Pancreas (tissue), 10 donors: ENCODE results near the gene SLCO6A1. TPM values are rescaled to one million over a fixed set of nuclear protein-coding genes. Genes with fewer than 3 reads are reported as not detected.
"Not testable (repeated sequence)": the region's sequence is repeated elsewhere in the genome, so short reads cannot be mapped to it uniquely, and the experiment has no call there.

ENCODE experiments used
- ATAC-seq, 4 donors: fragments of 200-7000 bp; cut with Tn5 transposase; one replicate each; pipeline versions ENCODE4 v1.8.0 to v1.9.1; 2020; ENCODE audit warnings: mild to moderate bottlenecking in 4 of 4, moderate library complexity in 4 of 4
- DNase-seq, 6 donors: peaks; one replicate each; pipeline ENCODE4 v3.0.0-alpha.2; 2020
- FAIRE-seq: peaks from 2 replicates; lab custom pipeline; 2012; peaks lifted over from hg19 to GRCh38; lab: Jason Lieb, UNC
- H3K27ac ChIP-seq, 4 donors: fragments of 200-600 bp; sonication (generic); 1 replicate in 3 of 4; 2 replicates in 1 of 4; pipeline versions ENCODE4 v1.5.0 to v1.8.0; 2020
- H3K27me3 ChIP-seq, 4 donors: fragments of 200-600 bp; one replicate each; pipeline ENCODE4 v1.8.0; 2021
- H3K36me3 ChIP-seq, 3 donors: fragments of 200-600 bp; sonication (generic) in 1 of 3; one replicate each; pipeline versions ENCODE4 v1.5.0 to v1.8.0; 2020 to 2021
- H3K4me1 ChIP-seq, 3 donors: fragments of 200-600 bp; one replicate each; pipeline ENCODE4 v1.8.0; 2021
- H3K4me3 ChIP-seq, 4 donors: fragments of 200-600 bp; sonication (generic) in 2 of 4; one replicate each; pipeline versions ENCODE4 v1.5.0 to v1.8.0; 2020 to 2021
- H3K9me3 ChIP-seq, 4 donors: fragments of 200-600 bp; one replicate each; pipeline ENCODE4 v1.8.0; 2021
- CTCF ChIP-seq, 4 donors: fragments of 200-600 bp; sonication (generic) in 3 of 4; IDR thresholded peaks; one replicate each; pipeline versions ENCODE4 v1.5.0 to v1.8.0; 2021; ENCODE audit warnings: antibody characterized with exemption in 4 of 4
- WGBS, 2 donors: extraction: QIAGEN DNeasy Blood & Tissue Kit; methylation state at CpG; one replicate each; pipeline ENCODE4 v1.1.7; 2013; 5-methylcytosine and 5-hydroxymethylcytosine counted together
- intact Hi-C, 3 donors: fragments of 100-400 bp; cut with DNase I; formaldehyde crosslinking; loops; one replicate each; pipeline versions ENCODE4 v1.11.1 to v1.14.2; 2022
- polyA plus RNA-seq, 2 donors: library from polyadenylated mRNA; stranded (reverse); fragments of 200-250 nt; gene quantifications; one replicate each; pipeline ENCODE4 v1.2.3, GENCODE V29; 2013
- total RNA-seq, 6 donors: library from RNA; stranded (reverse); fragmentation: NEBNext Ultra II Directional in 4 of 6; extraction: Animal tissue kit (Norgen Biotek cat#: 25700) in 4 of 6; gene quantifications; one replicate each; pipeline versions ENCODE4 v1.2.1 to v1.2.4, GENCODE V29; 2021 to 2023
- donor health status: healthy with polysubstance abuse.
- donor health status: DM: no; HTN: no; CAD: no; lungs with moderate emphysema.
- donor health status: DM: no; HTN: no; CAD: no.
- donor health status: control.
- donor health status: control.
- donor health status: Bipolar disorder and iron deficiency.
- donor health status: DM: yes; HTN: yes; CAD: no.
- donor health status: DM: no; HTN: no; CAD: no.
- donor health status: DM: no; HTN: no; CAD: no.
- donor health status: DM: yes; HTN: yes; CAD: no.

SLCO6A1 gene
- total and polyA plus RNA-seq, 8 donors: not detected

- FAIRE-seq: no peak
- peak in 1 of 4 donors; percentile 19 for ATAC-seq
- no peak for DNase-seq
- 59 to 83% methylated on average over 3 of the region's 3 CpGs for WGBS, 2 donors
- H3K4me3 ChIP-seq: no peak overlapping the region
- no peaks in the 10 kb centered on the region for H3K36me3 ChIP-seq
- no peaks in the 10 kb centered on the region for H3K9me3 ChIP-seq
- intact Hi-C loops: no loop called here
- H3K4me1 ChIP-seq: no peaks in the 10 kb centered on the region
- no peak overlapping the region for H3K27ac ChIP-seq
- TF ChIP-seq CTCF (IDR thresholded peaks at IDR 0.05): no peak
- H3K27me3 ChIP-seq: no peaks in the 10 kb centered on the region
Observed at GRCh38 chr5:102523541-102524175, 24.9 kb upstream of the SLCO6A1 start.

GRCh38 chr5:102511666-102512065, 12.9 kb upstream of the SLCO6A1 start:
- DNase-seq (peak in 2 of 6 donors; percentile 21 to 29), FAIRE-seq (no peak), ATAC-seq (peak in 1 of 4 donors; percentile 20)
- 17 to 18% methylated on average over 4 of the region's 4 CpGs for WGBS, 2 donors
- H3K4me3 ChIP-seq: no peak overlapping the region
- no peaks in the 10 kb centered on the region for H3K27me3 ChIP-seq
- no peaks in the 10 kb centered on the region for H3K36me3 ChIP-seq
- H3K27ac ChIP-seq: no peak overlapping the region
- TF ChIP-seq CTCF (IDR thresholded peaks at IDR 0.05): no peak
- intact Hi-C loops: no loop called here
- H3K9me3 ChIP-seq: no peaks in the 10 kb centered on the region
- no peaks in the 10 kb centered on the region for H3K4me1 ChIP-seq

GRCh38 chr5:102491261-102491914, 7.4 kb downstream of the SLCO6A1 start:
- intact Hi-C loops, H3K27me3 ChIP-seq, H3K36me3 ChIP-seq, FAIRE-seq, H3K9me3 ChIP-seq, H3K4me3 ChIP-seq, H3K4me1 ChIP-seq, ATAC-seq, H3K27ac ChIP-seq: not testable (repeated sequence)
- WGBS, 2 donors: 91 to 95% methylated on average over 35 of the region's 35 CpGs
- DNase-seq: peak in 1 of 6 donors; percentile 54

GRCh38 chr5:102483736-102484135, 15.1 kb downstream of the SLCO6A1 start:
- Histone ChIP-seq H3K9me3 (no peaks in the 10 kb centered on the region), H3K27me3 (no peaks in the 10 kb centered on the region), H3K4me1 (no peaks in the 10 kb centered on the region), H3K27ac (no peak overlapping the region), H3K36me3 (no peaks in the 10 kb centered on the region), H3K4me3 (no peak overlapping the region)
- FAIRE-seq (no peak), ATAC-seq (no peak), DNase-seq (no peak)
- 32 to 56% methylated on average over 2 of the region's 2 CpGs for WGBS, 2 donors
- intact Hi-C loops: no loop called here
- no peak for TF ChIP-seq CTCF (IDR thresholded peaks at IDR 0.05)

GRCh38 chr5:102481054-102481715, 17.6 kb downstream of the SLCO6A1 start:
- WGBS, 2 donors: 39 to 63% methylated on average over 1 of the region's 1 CpG
- no peaks in the 10 kb centered on the region for H3K36me3 ChIP-seq
- DNase-seq (no peak), ATAC-seq (no peak), FAIRE-seq (no peak)
- H3K4me3 ChIP-seq: no peak overlapping the region
- no peaks in the 10 kb centered on the region for H3K9me3 ChIP-seq
- no peaks in the 10 kb centered on the region for H3K4me1 ChIP-seq
- intact Hi-C loops: no loop called here
- H3K27ac ChIP-seq: no peak overlapping the region
- TF ChIP-seq CTCF (IDR thresholded peaks at IDR 0.05): no peak
- H3K27me3 ChIP-seq: no peaks in the 10 kb centered on the region
